ENCODE measurements around the gene ARHGAP26. TPM values are rescaled to one million over a fixed set of nuclear protein-coding genes. Genes with fewer than 3 reads are reported as not detected.

The ARHGAP26 gene
- total and polyA plus RNA-seq, 2 donors (not counting 3 experiments of a cell fraction or from before 2014, with no cell fraction given), result 3.1 to 16.2 TPM

- H3K9ac ChIP-seq (replicated peaks; ENCODE audit: extremely low read depth, insufficient read depth, low read length), result no peak overlapping the region
- no peak overlapping the region for H3K4me3 ChIP-seq (replicated peaks in 1 of 3; ENCODE audit: insufficient read depth in 1 of 3, low read depth in 1 of 3, low read length in 3 of 3)
- BruUV-seq (replicated peaks), result no TSS peak
- H3K4me1 ChIP-seq (ENCODE audit: control insufficient read depth, extremely low read depth, insufficient read depth, low read length), result no peaks in the 10 kb centered on the region
- H3K27ac ChIP-seq (ENCODE audit: insufficient read depth, low read depth, low read length), result no peak overlapping the region
- intact Hi-C loops (cut with micrococcal nuclease), result no loop called here
- H3K9me1 ChIP-seq (replicated peaks; ENCODE audit: control insufficient read depth, extremely low read depth, insufficient read depth, low read length), result no peaks in the 10 kb centered on the region
- H3K36me3 ChIP-seq (ENCODE audit: control insufficient read depth in 2 of 2, extremely low read depth in 1 of 2, insufficient read depth in 2 of 2, low read length in 2 of 2), result no peaks in the 10 kb centered on the region
- POLR2A ChIA-PET, result no interaction called here
- H4K20me1 ChIP-seq (replicated peaks; ENCODE audit: control insufficient read depth, extremely low read depth, insufficient read depth, low read length), result no peaks in the 10 kb centered on the region
- TF ChIP-seq GATA2 (IDR thresholded peaks at IDR 0.05; ENCODE audit: insufficient read depth, insufficient read length, low read depth, low read length) (no peak), MAX (IDR thresholded peaks at IDR 0.05; ENCODE audit: insufficient read depth, insufficient read length) (no peak), MYC (IDR thresholded peaks at IDR 0.05; ENCODE audit: low read depth, low read length) (no peak), POLR2AphosphoS5 (IDR thresholded peaks at IDR 0.05; ENCODE audit: insufficient read depth, low read depth, low read length) (no peak), FOS (IDR thresholded peaks at IDR 0.05; ENCODE audit: borderline replicate concordance, insufficient read depth, low read length) (no peak), JUN (IDR thresholded peaks at IDR 0.05; ENCODE audit: borderline replicate concordance, insufficient read depth, insufficient read length, low read depth) (no peak), POLR2A (IDR thresholded peaks at IDR 0.05; ENCODE audit: low read depth, low read length) (no peak), EZH2 (IDR thresholded peaks at IDR 0.05; ENCODE audit: borderline replicate concordance, low read depth, low read length, severe bottlenecking) (no peak)
- TF ChIP-seq, protein P1, sequence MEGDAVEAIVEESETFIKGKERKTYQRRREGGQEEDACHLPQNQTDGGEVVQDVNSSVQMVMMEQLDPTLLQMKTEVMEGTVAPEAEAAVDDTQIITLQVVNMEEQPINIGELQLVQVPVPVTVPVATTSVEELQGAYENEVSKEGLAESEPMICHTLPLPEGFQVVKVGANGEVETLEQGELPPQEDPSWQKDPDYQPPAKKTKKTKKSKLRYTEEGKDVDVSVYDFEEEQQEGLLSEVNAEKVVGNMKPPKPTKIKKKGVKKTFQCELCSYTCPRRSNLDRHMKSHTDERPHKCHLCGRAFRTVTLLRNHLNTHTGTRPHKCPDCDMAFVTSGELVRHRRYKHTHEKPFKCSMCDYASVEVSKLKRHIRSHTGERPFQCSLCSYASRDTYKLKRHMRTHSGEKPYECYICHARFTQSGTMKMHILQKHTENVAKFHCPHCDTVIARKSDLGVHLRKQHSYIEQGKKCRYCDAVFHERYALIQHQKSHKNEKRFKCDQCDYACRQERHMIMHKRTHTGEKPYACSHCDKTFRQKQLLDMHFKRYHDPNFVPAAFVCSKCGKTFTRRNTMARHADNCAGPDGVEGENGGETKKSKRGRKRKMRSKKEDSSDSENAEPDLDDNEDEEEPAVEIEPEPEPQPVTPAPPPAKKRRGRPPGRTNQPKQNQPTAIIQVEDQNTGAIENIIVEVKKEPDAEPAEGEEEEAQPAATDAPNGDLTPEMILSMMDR (IDR thresholded peaks at IDR 0.05; ENCODE audit: extremely low read depth in 1 of 2, insufficient read depth in 1 of 2, low read depth in 1 of 2, low read length in 2 of 2), result no peak
- dilution Hi-C loops (cut with MboI; ENCODE audit: extremely low pct_ligation_motif_present, low sequenced_read_pairs), result no loop called here
- no peaks in the 10 kb centered on the region for H3K27me3 ChIP-seq (ENCODE audit: control insufficient read depth in 2 of 2, insufficient read depth in 2 of 2, low read length in 2 of 2)
- no peaks in the 10 kb centered on the region for H3K9me3 ChIP-seq (replicated peaks; ENCODE audit: control insufficient read depth, insufficient read depth, low read length)
- H3K79me2 ChIP-seq (ENCODE audit: control insufficient read depth, insufficient read depth, low read length), result no peaks in the 10 kb centered on the region
- no peak overlapping the region for H2AFZ ChIP-seq (ENCODE audit: low read depth, low read length)
- CTCF ChIA-PET, result interaction anchor here (0.8 to 1.5 kb wide), 5 partner anchors 15 to 714 kb away, joined by 3 to 4 read pairs (median 3); partner anchors contain the start of gene NR3C1
- DNase-seq (ENCODE audit: low read depth, low spot score) (no peak), FAIRE-seq (no peak)
- no peak overlapping the region for H3K4me2 ChIP-seq (ENCODE audit: insufficient read depth, low read length)
Measured at GRCh38 chr5:143110591-143110990, 340.4 kb downstream of the ARHGAP26 start.
